Measurements from ENCODE around the gene SLC12A1.

GRCh38 chr15:48185529-48185928 lies 20.6 kb upstream of the SLC12A1 start:
- TF ChIP-seq, protein P1, sequence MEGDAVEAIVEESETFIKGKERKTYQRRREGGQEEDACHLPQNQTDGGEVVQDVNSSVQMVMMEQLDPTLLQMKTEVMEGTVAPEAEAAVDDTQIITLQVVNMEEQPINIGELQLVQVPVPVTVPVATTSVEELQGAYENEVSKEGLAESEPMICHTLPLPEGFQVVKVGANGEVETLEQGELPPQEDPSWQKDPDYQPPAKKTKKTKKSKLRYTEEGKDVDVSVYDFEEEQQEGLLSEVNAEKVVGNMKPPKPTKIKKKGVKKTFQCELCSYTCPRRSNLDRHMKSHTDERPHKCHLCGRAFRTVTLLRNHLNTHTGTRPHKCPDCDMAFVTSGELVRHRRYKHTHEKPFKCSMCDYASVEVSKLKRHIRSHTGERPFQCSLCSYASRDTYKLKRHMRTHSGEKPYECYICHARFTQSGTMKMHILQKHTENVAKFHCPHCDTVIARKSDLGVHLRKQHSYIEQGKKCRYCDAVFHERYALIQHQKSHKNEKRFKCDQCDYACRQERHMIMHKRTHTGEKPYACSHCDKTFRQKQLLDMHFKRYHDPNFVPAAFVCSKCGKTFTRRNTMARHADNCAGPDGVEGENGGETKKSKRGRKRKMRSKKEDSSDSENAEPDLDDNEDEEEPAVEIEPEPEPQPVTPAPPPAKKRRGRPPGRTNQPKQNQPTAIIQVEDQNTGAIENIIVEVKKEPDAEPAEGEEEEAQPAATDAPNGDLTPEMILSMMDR (conservative IDR thresholded peaks at IDR 0.05; ENCODE audit: low read length): no peak
- TF ChIP-seq EZH2phosphoT487 (IDR thresholded peaks at IDR 0.05; ENCODE audit: borderline replicate concordance, low read depth, low read length): no peak

All from OCI-LY7 (cell line).